Hepatocyte (in vitro differentiated cells): ENCODE measurements around the gene ARHGAP26. TPM values are rescaled to one million over a fixed set of nuclear protein-coding genes. Genes with fewer than 3 reads are reported as not detected.

ENCODE experiments used
- DNase-seq: peaks from one replicate; pipeline ENCODE4 v3.0.0-alpha.2; 2016; ENCODE audit warnings: low spot score
- H2AFZ ChIP-seq: fragments of 200-600 bp; sonication (generic); 2 replicates; pipeline ENCODE4 v1.6.0; 2016; ENCODE audit warnings: antibody characterized with exemption, mild to moderate bottlenecking
- H3K27ac ChIP-seq: fragments of 200-600 bp; sonication (generic); 2 replicates; pipeline ENCODE4 v1.5.1; 2016; ENCODE audit warnings: mild to moderate bottlenecking
- H3K27me3 ChIP-seq: fragments of 200-600 bp; sonication (generic); 2 replicates; pipeline ENCODE4 v1.6.1; 2016
- H3K36me3 ChIP-seq: fragments of 200-600 bp; sonication (generic); replicated peaks from 2 replicates; pipeline ENCODE4 v1.5.1; 2016; ENCODE audit warnings: low read depth; ENCODE audit not compliant: insufficient read depth
- H3K4me1 ChIP-seq: fragments of 200-600 bp; sonication (generic); 2 replicates; pipeline ENCODE4 v1.5.1; 2016; ENCODE audit warnings: mild to moderate bottlenecking, moderate library complexity; ENCODE audit not compliant: insufficient read depth
- H3K4me2 ChIP-seq: fragments of 200-600 bp; sonication (generic); 2 replicates; pipeline ENCODE4 v1.6.0; 2016
- H3K4me3 ChIP-seq: fragments of 200-600 bp; sonication (generic); 2 replicates; pipeline ENCODE4 v1.5.1; 2016; ENCODE audit warnings: mild to moderate bottlenecking
- H3K79me2 ChIP-seq: fragments of 200-600 bp; sonication (generic); 2 replicates; pipeline ENCODE4 v1.6.0; 2017; ENCODE audit warnings: mild to moderate bottlenecking
- H3K9me2 ChIP-seq: fragments of 200-600 bp; sonication (generic); replicated peaks from 2 replicates; pipeline ENCODE4 v1.6.0; 2017; ENCODE audit warnings: mild to moderate bottlenecking; ENCODE audit not compliant: insufficient read depth
- H3K9me3 ChIP-seq: fragments of 200-600 bp; sonication (generic); 2 replicates; pipeline ENCODE4 v1.5.1; 2016; ENCODE audit warnings: low read depth, mild to moderate bottlenecking
- H4K20me1 ChIP-seq: fragments of 200-600 bp; sonication (generic); 2 replicates; pipeline ENCODE4 v1.6.0; 2016; ENCODE audit warnings: mild to moderate bottlenecking; ENCODE audit not compliant: insufficient read depth, poor library complexity, severe bottlenecking
- EZH2 ChIP-seq: fragments of 200-600 bp; sonication (generic); IDR thresholded peaks from 2 replicates; pipeline ENCODE4 v1.6.1; 2016; ENCODE audit warnings: antibody characterized with exemption, mild to moderate bottlenecking, borderline replicate concordance
- EZH2phosphoT487 ChIP-seq: fragments of 200-600 bp; sonication (generic); IDR thresholded peaks from one replicate; pipeline ENCODE4 v1.6.1; 2018; ENCODE audit warnings: antibody characterized with exemption, mild to moderate bottlenecking, low read depth, moderate library complexity; ENCODE audit not compliant: unreplicated experiment, severe bottlenecking
- WGBS: methylation state at CpG from one replicate; pipeline ENCODE4 v1.1.6; 2016; ENCODE audit warnings: low lambda C conversion rate; ENCODE audit errors: missing lambda C conversion rate; 5-methylcytosine and 5-hydroxymethylcytosine counted together
- polyA plus RNA-seq: library from polyadenylated mRNA; unstranded; fragments of >200 nt; fragmentation: Nextera tagmentation; extraction: Ambion mirVana; gene quantifications from 2 replicates; pipeline ENCODE4 v1.2.1, GENCODE V29; 2016
- total RNA-seq: library from RNA; depleted of rRNA; stranded (reverse); fragments of >200 nt; gene quantifications from 2 replicates; pipeline ENCODE4 v1.2.3, GENCODE V29; 2014
- TF ChIP-seq, protein P1 (sequence below): fragments of 200-600 bp; sonication (generic); IDR thresholded peaks from 2 replicates; pipeline ENCODE4 v1.5.1; 2016; ENCODE audit warnings: antibody characterized with exemption, mild to moderate bottlenecking; ENCODE audit not compliant: poor library complexity

The ARHGAP26 gene
- total and polyA plus RNA-seq, 2 experiments from 2014 or later = 16.5 to 19.8 TPM

DNA sequence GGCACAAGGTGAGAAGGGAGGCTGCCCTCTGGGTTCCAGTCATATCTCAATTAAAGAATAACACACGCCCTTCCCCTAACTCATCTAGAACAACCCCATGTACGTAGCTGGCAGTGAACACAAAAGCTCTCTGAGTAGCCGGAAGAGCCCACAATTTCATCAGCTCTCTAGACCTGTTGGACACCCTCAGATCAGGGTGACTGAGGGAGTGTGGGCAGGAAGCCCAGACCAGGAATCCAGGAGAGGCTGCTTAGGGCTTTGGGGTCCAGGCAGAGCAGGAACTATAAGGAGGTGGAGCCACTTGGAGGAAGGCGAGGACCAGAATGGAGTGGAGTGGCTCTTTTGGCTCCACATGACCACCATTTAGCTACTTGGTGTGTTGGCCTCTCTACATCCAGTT is 395.9 kb downstream of the ARHGAP26 start:
- Histone ChIP-seq H3K9me2 (no peaks in the 10 kb centered on the region), H3K27ac (peak overlapping the region; percentile 62), H4K20me1 (no peaks in the 10 kb centered on the region), H3K79me2 (no peaks in the 10 kb centered on the region), H3K4me3 (no peak overlapping the region), H3K27me3 (no peaks in the 10 kb centered on the region), H2AFZ (no peak overlapping the region), H3K36me3 (no peaks in the 10 kb centered on the region), H3K9me3 (no peaks in the 10 kb centered on the region), H3K4me2 (peak overlapping the region; percentile 35), H3K4me1 (peaks cover 22% of the 10 kb centered on the region)
- no peak for TF ChIP-seq EZH2
- no peak for TF ChIP-seq EZH2phosphoT487
- TF ChIP-seq, protein P1, sequence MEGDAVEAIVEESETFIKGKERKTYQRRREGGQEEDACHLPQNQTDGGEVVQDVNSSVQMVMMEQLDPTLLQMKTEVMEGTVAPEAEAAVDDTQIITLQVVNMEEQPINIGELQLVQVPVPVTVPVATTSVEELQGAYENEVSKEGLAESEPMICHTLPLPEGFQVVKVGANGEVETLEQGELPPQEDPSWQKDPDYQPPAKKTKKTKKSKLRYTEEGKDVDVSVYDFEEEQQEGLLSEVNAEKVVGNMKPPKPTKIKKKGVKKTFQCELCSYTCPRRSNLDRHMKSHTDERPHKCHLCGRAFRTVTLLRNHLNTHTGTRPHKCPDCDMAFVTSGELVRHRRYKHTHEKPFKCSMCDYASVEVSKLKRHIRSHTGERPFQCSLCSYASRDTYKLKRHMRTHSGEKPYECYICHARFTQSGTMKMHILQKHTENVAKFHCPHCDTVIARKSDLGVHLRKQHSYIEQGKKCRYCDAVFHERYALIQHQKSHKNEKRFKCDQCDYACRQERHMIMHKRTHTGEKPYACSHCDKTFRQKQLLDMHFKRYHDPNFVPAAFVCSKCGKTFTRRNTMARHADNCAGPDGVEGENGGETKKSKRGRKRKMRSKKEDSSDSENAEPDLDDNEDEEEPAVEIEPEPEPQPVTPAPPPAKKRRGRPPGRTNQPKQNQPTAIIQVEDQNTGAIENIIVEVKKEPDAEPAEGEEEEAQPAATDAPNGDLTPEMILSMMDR = no peak
- WGBS = 96% methylated on average over 4 of the region's 4 CpGs
- DNase-seq = no peak

DNA sequence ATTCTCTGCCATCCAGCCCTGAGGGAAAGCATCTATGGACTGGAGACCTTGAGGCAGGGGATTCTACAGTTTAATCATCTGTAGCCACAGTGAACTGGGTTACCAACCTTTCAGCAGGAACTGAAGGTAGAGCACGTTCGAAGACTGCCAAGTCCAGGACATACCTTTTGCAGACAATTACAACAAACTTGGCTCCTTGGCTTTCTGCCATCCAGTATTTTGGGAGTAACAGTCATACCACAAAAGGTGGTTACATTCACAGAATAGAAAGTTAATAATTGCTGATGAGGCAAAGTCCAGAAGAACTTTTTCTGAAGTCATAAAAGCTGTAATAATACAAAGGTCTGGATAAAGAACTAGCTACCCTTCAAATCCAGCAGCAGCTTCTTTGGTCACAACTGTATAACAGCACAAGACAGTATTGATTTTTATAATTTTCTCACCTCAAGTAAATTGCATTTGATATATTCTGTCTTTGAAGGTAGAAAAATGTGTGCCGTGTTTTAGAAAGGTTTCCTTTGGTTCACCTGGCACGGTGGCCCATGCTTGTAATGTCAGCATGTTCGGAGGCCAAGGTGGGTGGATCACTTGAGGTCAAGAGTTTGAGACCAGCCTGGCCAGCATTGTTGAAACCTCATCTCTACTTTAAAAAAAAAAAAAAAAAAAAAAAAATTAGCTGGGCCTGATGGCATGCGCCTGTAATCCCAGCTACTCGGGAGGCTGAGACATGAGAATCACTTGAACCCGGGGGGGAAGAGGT is 396.7 kb downstream of the ARHGAP26 start:
- Histone ChIP-seq H3K4me3 (no peak overlapping the region), H3K27me3 (no peaks in the 10 kb centered on the region), H3K4me1 (peaks cover 22% of the 10 kb centered on the region), H3K36me3 (no peaks in the 10 kb centered on the region), H3K9me2 (no peaks in the 10 kb centered on the region), H3K79me2 (no peaks in the 10 kb centered on the region), H3K9me3 (no peaks in the 10 kb centered on the region), H3K27ac (peak overlapping the region; percentile 62), H3K4me2 (peak overlapping the region; percentile 35), H4K20me1 (no peaks in the 10 kb centered on the region), H2AFZ (no peak overlapping the region)
- peak; percentile 46 for DNase-seq
- WGBS = 88% methylated on average over 8 of the region's 8 CpGs
- TF ChIP-seq EZH2phosphoT487 = no peak
- TF ChIP-seq, protein P1 = no peak
- no peak for TF ChIP-seq EZH2

DNA sequence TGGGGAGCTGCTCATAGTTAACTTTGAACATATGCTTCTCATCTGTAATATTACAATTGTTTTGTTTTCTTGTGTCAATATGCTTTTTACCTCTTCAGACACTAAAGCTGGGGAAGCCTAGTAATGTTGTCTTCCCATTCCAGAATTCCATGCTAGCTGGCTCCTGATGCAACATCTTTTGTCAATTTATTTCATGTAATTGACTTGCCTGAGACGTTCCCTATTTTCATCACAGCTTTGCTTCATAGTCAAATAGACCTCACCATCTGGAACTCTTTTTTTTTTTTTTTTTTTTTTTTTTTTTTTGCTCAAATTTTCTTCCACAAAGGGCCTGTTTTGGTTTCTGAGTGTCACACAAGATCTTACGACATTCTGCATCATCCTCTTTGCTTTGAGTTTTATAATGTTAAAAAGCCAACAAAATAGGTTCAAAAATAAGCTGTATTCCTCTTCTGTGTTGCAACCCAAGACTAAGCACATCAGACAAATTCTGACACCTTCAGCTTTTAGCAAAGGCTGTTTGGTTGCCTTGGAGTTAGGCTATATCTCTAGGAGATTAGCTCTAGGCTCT is 398.1 kb downstream of the ARHGAP26 start:
- DNase-seq = no peak
- no peaks in the 10 kb centered on the region for H4K20me1 ChIP-seq
- H3K27me3 ChIP-seq = no peaks in the 10 kb centered on the region
- H3K27ac ChIP-seq = peak overlapping the region; percentile 49
- no peaks in the 10 kb centered on the region for H3K9me2 ChIP-seq
- 65% methylated on average over 2 of the region's 2 CpGs for WGBS
- no peaks in the 10 kb centered on the region for H3K9me3 ChIP-seq
- no peaks in the 10 kb centered on the region for H3K79me2 ChIP-seq
- H3K4me1 ChIP-seq = peaks cover 22% of the 10 kb centered on the region
- peak overlapping the region; percentile 35 for H3K4me2 ChIP-seq
- no peaks in the 10 kb centered on the region for H3K36me3 ChIP-seq
- no peak overlapping the region for H3K4me3 ChIP-seq
- no peak for TF ChIP-seq EZH2
- TF ChIP-seq, protein P1 = no peak
- TF ChIP-seq EZH2phosphoT487 = no peak
- H2AFZ ChIP-seq = no peak overlapping the region
